T1000 (cell line): ENCODE data around the gene POLR3H.

ENCODE experiments used
- DNase-seq: peaks from one replicate; lab custom pipeline; 2025; ENCODE audit warnings: mixed read lengths; lab: John Stamatoyannopoulos, UW

Gene POLR3H

GRCh38 chr22:41516462-41516861, 27.8 kb downstream of the POLR3H start:
- DNase-seq: no peak

DNA sequence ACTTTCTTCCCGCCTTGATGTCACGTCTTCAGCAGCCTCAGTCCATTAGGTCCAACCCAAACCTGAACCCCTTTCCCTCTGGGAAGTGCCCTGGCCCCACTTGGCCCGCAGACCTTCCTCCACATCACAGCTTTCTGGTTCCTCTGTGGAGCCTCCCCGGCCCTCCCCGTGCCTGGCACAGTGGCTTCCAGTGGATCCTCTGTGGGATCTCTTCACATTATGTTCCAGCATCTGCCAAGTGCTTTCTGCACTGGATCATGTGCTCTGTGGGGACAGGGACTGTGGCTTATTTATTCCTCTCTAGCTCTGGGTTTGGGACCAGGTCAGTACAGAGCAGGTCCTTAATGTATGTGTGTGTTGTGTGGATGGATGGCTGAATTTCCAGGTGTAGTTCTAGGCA, 30.9 kb downstream of the POLR3H start:
- no peak for DNase-seq

GRCh38 chr22:41512421-41513194, 31.7 kb downstream of the POLR3H start:
- peak; percentile 16 for DNase-seq

- DNase-seq: no peak
Observed at GRCh38 chr22:41511521-41511968, 32.7 kb downstream of the POLR3H start.

DNA sequence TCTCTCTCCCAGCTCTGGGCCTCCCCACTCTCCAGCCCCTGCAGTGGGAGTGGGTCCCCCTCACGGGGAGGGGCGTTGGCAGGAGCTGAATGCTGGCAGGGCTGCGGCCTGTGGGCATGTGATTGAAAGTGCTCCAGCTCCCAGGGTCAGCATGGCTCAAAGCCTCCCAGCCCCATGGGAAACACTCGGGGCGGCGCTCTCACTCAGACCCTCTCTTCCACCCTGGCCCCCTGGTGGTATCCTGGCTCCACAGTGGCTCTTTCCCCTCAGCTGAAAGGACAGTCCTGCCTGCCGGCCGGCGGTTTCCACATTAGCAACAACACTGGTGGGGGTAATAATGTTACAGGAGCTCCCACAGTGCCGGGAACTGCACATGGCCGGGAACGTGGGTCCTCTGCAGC, 35.5 kb downstream of the POLR3H start:
- no peak for DNase-seq

DNA sequence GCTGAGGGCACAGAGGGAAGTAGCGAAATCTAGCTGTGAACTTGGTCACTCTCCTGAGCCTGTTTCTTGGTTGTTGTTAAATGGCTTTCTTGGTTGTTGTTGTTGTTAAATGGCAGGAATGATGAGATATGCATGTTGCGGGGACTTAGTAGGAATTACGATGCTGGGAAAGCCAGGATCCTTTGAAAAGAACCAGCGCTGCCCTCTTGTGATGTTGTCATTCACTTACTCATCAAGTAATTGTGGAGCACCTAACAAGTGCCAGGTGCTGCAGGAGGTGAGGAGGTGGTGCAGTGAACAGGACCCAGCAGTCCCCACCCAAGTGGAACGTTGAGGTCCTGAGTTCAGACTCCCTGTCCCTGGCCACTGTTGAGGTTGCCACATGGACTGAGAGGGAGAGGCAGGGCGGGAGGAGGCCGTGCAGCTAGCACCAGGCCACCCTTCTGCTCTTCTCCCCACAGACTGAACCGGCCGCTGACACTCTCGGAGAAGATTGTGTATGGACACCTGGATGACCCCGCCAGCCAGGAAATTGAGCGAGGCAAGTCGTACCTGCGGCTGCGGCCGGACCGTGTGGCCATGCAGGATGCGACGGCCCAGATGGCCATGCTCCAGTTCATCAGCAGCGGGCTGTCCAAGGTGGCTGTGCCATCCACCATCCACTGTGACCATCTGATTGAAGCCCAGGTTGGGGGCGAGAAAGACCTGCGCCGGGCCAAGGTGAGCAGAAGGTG, 36.8 kb downstream of the POLR3H start:
- no peak for DNase-seq

- DNase-seq: no peak
Observed at GRCh38 chr22:41505511-41506220, 38.6 kb downstream of the POLR3H start.

GRCh38 chr22:41504816-41505215, 39.5 kb downstream of the POLR3H start:
- DNase-seq: no peak

- DNase-seq: peak; percentile 50
Observed at GRCh38 chr22:41504397-41504796, 39.9 kb downstream of the POLR3H start.

- DNase-seq: no peak
Observed at GRCh38 chr22:41501209-41501608, 43.1 kb downstream of the POLR3H start.

GRCh38 chr22:41500303-41500702, 44.0 kb downstream of the POLR3H start:
- DNase-seq: no peak

DNA sequence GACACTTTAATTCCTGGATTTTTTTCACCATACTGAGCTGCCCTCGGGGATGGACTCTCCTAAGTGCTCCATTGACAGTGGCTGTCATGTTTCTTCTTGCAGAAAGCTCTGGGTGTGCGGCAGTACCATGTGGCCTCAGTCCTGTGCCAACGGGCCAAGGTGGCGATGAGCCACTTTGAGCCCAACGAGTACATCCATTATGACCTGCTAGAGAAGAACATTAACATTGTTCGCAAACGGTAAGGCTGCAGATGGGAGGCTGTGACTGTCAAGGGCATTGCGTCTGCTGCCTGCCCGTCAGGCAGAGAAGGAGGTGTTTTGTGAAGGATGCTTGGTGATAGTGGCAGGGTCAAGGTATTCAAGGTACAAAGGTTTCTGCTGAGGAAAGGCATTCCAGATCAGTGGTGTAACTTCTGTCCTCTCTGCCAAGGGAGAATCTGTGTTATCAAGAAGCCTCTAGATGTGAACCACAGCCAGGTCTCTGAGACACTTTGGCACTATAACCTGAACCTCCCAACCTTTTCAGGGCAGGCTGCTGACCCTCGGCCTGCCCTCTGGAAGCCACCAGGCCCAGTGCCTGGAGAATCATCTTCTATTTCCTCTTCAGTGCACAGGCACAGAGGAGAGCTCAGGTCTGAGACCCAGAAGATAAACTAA, 44.5 kb downstream of the POLR3H start:
- DNase-seq: no peak

DNA sequence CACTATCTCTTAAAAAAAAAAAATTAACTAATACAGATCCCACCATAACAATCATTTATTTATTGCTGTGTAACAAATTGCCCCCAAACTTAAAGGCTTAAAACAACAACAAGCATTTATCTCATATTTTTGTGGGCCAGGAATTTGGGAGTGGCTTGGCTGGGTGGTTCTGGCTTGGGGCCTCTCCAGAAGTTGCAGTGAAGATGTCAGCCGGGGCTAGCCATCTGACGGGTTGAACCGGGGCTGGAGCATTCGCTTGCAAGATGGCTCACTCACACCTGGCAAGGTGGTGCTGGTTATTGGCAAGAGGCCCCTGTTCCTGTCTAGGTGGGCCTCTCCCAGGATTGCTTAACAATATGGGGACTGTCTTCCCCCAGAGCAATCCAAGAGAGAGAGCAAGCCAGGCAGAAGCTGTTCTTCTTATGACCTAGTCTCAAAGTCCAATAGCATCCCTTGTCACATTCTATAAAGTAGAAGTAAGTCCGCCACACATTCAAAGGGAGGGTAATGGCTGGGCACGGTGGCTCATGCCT, 45.9 kb downstream of the POLR3H start:
- DNase-seq: no peak

GRCh38 chr22:41491374-41492100, 52.7 kb downstream of the POLR3H start:
- DNase-seq: no peak

DNA sequence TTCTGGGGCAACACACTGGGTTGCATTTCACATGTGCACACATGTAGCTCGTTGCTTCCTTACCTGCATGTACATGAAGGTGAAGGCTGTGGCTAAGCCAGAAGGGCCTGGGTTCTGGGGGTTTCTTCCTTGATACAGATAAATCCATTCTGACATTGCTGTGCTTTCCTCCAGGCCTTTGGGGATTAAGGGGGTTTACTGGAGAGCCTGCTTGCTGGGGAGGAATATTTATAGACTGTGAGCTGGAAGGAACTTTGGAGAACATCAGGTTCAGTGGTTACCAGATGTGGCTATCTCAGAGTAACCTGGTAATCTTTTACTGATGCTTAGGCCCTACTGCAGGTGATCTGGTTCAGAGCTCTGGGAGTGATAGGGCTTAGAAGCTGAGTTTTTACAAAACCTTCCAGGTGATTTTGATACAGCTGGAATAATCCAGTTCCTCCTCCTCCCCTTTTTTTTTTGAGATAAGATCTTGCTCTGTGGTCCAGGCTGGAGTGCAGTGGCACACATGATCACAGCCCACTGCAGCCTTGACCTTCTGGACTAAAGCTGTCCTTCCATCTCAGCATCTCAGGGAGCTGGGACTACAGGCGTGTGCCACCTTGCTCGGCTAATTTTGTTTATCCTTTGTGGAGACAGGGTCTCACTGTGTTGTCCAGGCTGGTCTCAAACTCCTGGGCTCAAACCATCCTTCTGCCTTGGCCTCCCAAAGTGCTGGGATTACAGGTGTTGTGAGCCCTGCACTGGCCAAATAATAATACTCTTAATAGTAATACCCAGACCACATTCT, 55.5 kb downstream of the POLR3H start:
- DNase-seq: no peak

DNA sequence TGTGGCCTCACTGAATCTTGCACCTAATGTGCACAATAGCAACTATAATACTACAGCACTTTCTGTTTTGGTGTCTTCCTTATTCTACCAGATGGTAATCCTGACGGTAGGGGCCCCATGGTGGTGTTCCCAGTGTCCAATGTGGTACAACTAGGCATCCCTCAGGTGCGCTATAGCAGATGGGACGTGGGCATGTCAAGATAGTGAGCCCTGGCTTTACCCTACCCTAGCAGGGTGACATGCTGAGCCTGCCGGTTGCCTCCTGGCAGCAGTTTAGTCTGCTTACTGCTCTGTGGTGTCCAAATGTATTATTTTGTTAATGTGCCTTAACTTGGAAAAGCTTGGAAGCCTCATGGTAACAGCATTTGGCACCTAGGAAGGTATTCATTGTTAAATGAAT, 56.2 kb downstream of the POLR3H start:
- DNase-seq: no peak

GRCh38 chr22:41487037-41487935, 57.0 kb downstream of the POLR3H start:
- DNase-seq: no peak

- no peak for DNase-seq
Observed at GRCh38 chr22:41485033-41485432, 59.2 kb downstream of the POLR3H start.

GRCh38 chr22:41482319-41482935, 61.8 kb downstream of the POLR3H start:
- no peak for DNase-seq
